ENCODE data around the gene ELAVL1.
"Not testable (repeated sequence)": the region's sequence is repeated elsewhere in the genome, so short reads cannot be mapped to it uniquely, and the experiment has no call there.

ELAVL1 gene

GRCh38 chr19:7924241-7924640 lies 81.2 kb downstream of the ELAVL1 start:
- H3K4me1 ChIP-seq (ENCODE audit: control insufficient read depth in 1 of 2, insufficient read depth in 2 of 2, low read length in 2 of 2): peaks cover 5 to 77% of the 10 kb centered on the region in 2 donors
- no peaks in the 10 kb centered on the region for H3K27me3 ChIP-seq (ENCODE audit: low read depth, low read length)
- H3K4me3 ChIP-seq (ENCODE audit: low read depth in 1 of 2, low read length in 2 of 2): peak overlapping the region in 1 of 2 donors; percentile 57
- H3K9me3 ChIP-seq (ENCODE audit: control insufficient read depth in 1 of 2, low read length in 2 of 2): no peaks in the 10 kb centered on the region
- H3K36me3 ChIP-seq (ENCODE audit: control insufficient read depth in 1 of 2, insufficient read depth in 2 of 2, low read length in 2 of 2): peaks cover 7 to 16% of the 10 kb centered on the region in 2 donors
- no peak overlapping the region for H3K27ac ChIP-seq (ENCODE audit: low read length)

- Histone ChIP-seq H3K27ac (ENCODE audit: low read length) (no peak overlapping the region), H3K9me3 (ENCODE audit: control insufficient read depth in 1 of 2, low read length in 2 of 2) (no peaks in the 10 kb centered on the region), H3K4me3 (ENCODE audit: low read depth in 1 of 2, low read length in 2 of 2) (peak overlapping the region in 1 of 2 donors; percentile 57), H3K27me3 (ENCODE audit: low read depth, low read length) (peaks cover 4% of the 10 kb centered on the region), H3K4me1 (ENCODE audit: control insufficient read depth in 1 of 2, insufficient read depth in 2 of 2, low read length in 2 of 2) (peaks cover 5 to 79% of the 10 kb centered on the region in 2 donors), H3K36me3 (ENCODE audit: control insufficient read depth in 1 of 2, insufficient read depth in 2 of 2, low read length in 2 of 2) (peaks cover 7 to 16% of the 10 kb centered on the region in 2 donors)
Measured at GRCh38 chr19:7923295-7924191, 81.9 kb downstream of the ELAVL1 start.

GRCh38 chr19:7922836-7923195 lies 82.6 kb downstream of the ELAVL1 start:
- Histone ChIP-seq H3K4me1 (ENCODE audit: control insufficient read depth in 1 of 2, insufficient read depth in 2 of 2, low read length in 2 of 2) (peaks cover 5 to 76% of the 10 kb centered on the region in 2 donors), H3K27me3 (ENCODE audit: low read depth, low read length) (peaks cover 11% of the 10 kb centered on the region), H3K9me3 (ENCODE audit: control insufficient read depth in 1 of 2, low read length in 2 of 2) (no peaks in the 10 kb centered on the region), H3K27ac (ENCODE audit: low read length) (no peak overlapping the region), H3K4me3 (ENCODE audit: low read depth in 1 of 2, low read length in 2 of 2) (no peak overlapping the region), H3K36me3 (ENCODE audit: control insufficient read depth in 1 of 2, insufficient read depth in 2 of 2, low read length in 2 of 2) (peaks cover 7 to 16% of the 10 kb centered on the region in 2 donors)

- H3K27ac ChIP-seq (ENCODE audit: low read length): peak overlapping the region; percentile 79
- H3K27me3 ChIP-seq (ENCODE audit: low read depth, low read length): peaks cover 15% of the 10 kb centered on the region
- peak overlapping the region; percentile 43 to 67 for H3K4me3 ChIP-seq (ENCODE audit: low read depth in 1 of 2, low read length in 2 of 2)
- peaks cover 5 to 76% of the 10 kb centered on the region in 2 donors for H3K4me1 ChIP-seq (ENCODE audit: control insufficient read depth in 1 of 2, insufficient read depth in 2 of 2, low read length in 2 of 2)
- H3K36me3 ChIP-seq (ENCODE audit: control insufficient read depth in 1 of 2, insufficient read depth in 2 of 2, low read length in 2 of 2): peaks cover 7 to 16% of the 10 kb centered on the region in 2 donors
- H3K9me3 ChIP-seq (ENCODE audit: control insufficient read depth in 1 of 2, low read length in 2 of 2): no peaks in the 10 kb centered on the region
Measured at GRCh38 chr19:7921967-7922835, 83.2 kb downstream of the ELAVL1 start.

GRCh38 chr19:7921302-7921966 lies 84.0 kb downstream of the ELAVL1 start:
- Histone ChIP-seq H3K9me3 (ENCODE audit: control insufficient read depth in 1 of 2, low read length in 2 of 2) (no peaks in the 10 kb centered on the region), H3K27me3 (ENCODE audit: low read depth, low read length) (peaks cover 20% of the 10 kb centered on the region), H3K27ac (ENCODE audit: low read length) (peak overlapping the region; percentile 79), H3K4me3 (ENCODE audit: low read depth in 1 of 2, low read length in 2 of 2) (peak overlapping the region; percentile 43 to 67), H3K4me1 (ENCODE audit: control insufficient read depth in 1 of 2, insufficient read depth in 2 of 2, low read length in 2 of 2) (peaks cover 5 to 76% of the 10 kb centered on the region in 2 donors), H3K36me3 (ENCODE audit: control insufficient read depth in 1 of 2, insufficient read depth in 2 of 2, low read length in 2 of 2) (peaks cover 7 to 16% of the 10 kb centered on the region in 2 donors)

GRCh38 chr19:7920519-7921301 lies 84.7 kb downstream of the ELAVL1 start:
- peaks cover 23% of the 10 kb centered on the region for H3K27me3 ChIP-seq (ENCODE audit: low read depth, low read length)
- peak overlapping the region; percentile 79 for H3K27ac ChIP-seq (ENCODE audit: low read length)
- H3K9me3 ChIP-seq (ENCODE audit: control insufficient read depth in 1 of 2, low read length in 2 of 2): no peaks in the 10 kb centered on the region
- H3K4me3 ChIP-seq (ENCODE audit: low read depth in 1 of 2, low read length in 2 of 2): peak overlapping the region; percentile 74 to 76
- H3K36me3 ChIP-seq (ENCODE audit: control insufficient read depth in 1 of 2, insufficient read depth in 2 of 2, low read length in 2 of 2): peaks cover 7 to 16% of the 10 kb centered on the region in 2 donors
- peaks cover 5 to 79% of the 10 kb centered on the region in 2 donors for H3K4me1 ChIP-seq (ENCODE audit: control insufficient read depth in 1 of 2, insufficient read depth in 2 of 2, low read length in 2 of 2)

- Histone ChIP-seq H3K27me3 (ENCODE audit: low read depth, low read length) (peaks cover 29% of the 10 kb centered on the region), H3K9me3 (ENCODE audit: control insufficient read depth in 1 of 2, low read length in 2 of 2) (no peaks in the 10 kb centered on the region), H3K4me3 (ENCODE audit: low read depth in 1 of 2, low read length in 2 of 2) (peak within 1 kb of the TSS; percentile 74 to 76), H3K27ac (ENCODE audit: low read length) (peak within 1 kb of the TSS; percentile 79), H3K4me1 (ENCODE audit: control insufficient read depth in 1 of 2, insufficient read depth in 2 of 2, low read length in 2 of 2) (peaks cover 5 to 74% of the 10 kb centered on the region in 2 donors), H3K36me3 (ENCODE audit: control insufficient read depth in 1 of 2, insufficient read depth in 2 of 2, low read length in 2 of 2) (peaks cover 7 to 16% of the 10 kb centered on the region in 2 donors)
Measured at GRCh38 chr19:7919610-7920518, 85.6 kb downstream of the ELAVL1 start, which contains the start of gene SNAPC2. TSS of gene SNAPC2 (plus strand) at chr19:7920338. CDS start at chr19:7920367, 29 bp downstream.

- H3K27me3 ChIP-seq (ENCODE audit: low read depth, low read length): peaks cover 29% of the 10 kb centered on the region
Measured at GRCh38 chr19:7918615-7919421, 86.6 kb downstream of the ELAVL1 start.

GRCh38 chr19:7918062-7918614 lies 87.3 kb downstream of the ELAVL1 start:
- Histone ChIP-seq H3K36me3 (ENCODE audit: control insufficient read depth in 1 of 2, insufficient read depth in 2 of 2, low read length in 2 of 2) (peaks cover 7 to 14% of the 10 kb centered on the region in 2 donors), H3K4me1 (ENCODE audit: control insufficient read depth in 1 of 2, insufficient read depth in 2 of 2, low read length in 2 of 2) (peaks cover 5 to 63% of the 10 kb centered on the region in 2 donors), H3K27me3 (ENCODE audit: low read depth, low read length) (peaks cover 29% of the 10 kb centered on the region), H3K4me3 (ENCODE audit: low read depth in 1 of 2, low read length in 2 of 2) (peak overlapping the region in 1 of 2 donors; percentile 46)
- H3K9me3 ChIP-seq (ENCODE audit: control insufficient read depth in 1 of 2, low read length in 2 of 2); H3K27ac ChIP-seq (ENCODE audit: low read length): not testable (repeated sequence)

More at GRCh38 chr19:7918615-7919421, 86.6 kb downstream of the ELAVL1 start:
- H3K4me1 ChIP-seq (ENCODE audit: control insufficient read depth in 1 of 2, insufficient read depth in 2 of 2, low read length in 2 of 2): peaks cover 5 to 65% of the 10 kb centered on the region in 2 donors
- H3K27ac ChIP-seq (ENCODE audit: low read length): no peak overlapping the region
- peaks cover 7 to 16% of the 10 kb centered on the region in 2 donors for H3K36me3 ChIP-seq (ENCODE audit: control insufficient read depth in 1 of 2, insufficient read depth in 2 of 2, low read length in 2 of 2)
- H3K4me3 ChIP-seq (ENCODE audit: low read depth in 1 of 2, low read length in 2 of 2): no peak overlapping the region
- no peaks in the 10 kb centered on the region for H3K9me3 ChIP-seq (ENCODE audit: control insufficient read depth in 1 of 2, low read length in 2 of 2)

All from muscle layer of duodenum (tissue), 2 donors.